ENCODE measurements around the gene CCR3.

- TF ChIP-seq CTCF (IDR thresholded peaks at IDR 0.05; ENCODE audit: low read depth, low read length) = no peak
- no peak for TF ChIP-seq POLR2A (IDR thresholded peaks at IDR 0.05; ENCODE audit: extremely low read depth, insufficient read length)
- TF ChIP-seq MYC (IDR thresholded peaks at IDR 0.05; ENCODE audit: low read depth, low read length) = no peak
- TF ChIP-seq, protein P1, sequence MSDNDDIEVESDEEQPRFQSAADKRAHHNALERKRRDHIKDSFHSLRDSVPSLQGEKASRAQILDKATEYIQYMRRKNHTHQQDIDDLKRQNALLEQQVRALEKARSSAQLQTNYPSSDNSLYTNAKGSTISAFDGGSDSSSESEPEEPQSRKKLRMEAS (IDR thresholded peaks at IDR 0.05; ENCODE audit: low read depth, low read length) = no peak
Measured at GRCh38 chr3:46285931-46286619, 43.8 kb downstream of the CCR3 start.
